ENCODE data around the gene MYEOV. TPM values are rescaled to one million over a fixed set of nuclear protein-coding genes. Genes with fewer than 3 reads are reported as not detected.

Gene MYEOV
- total RNA-seq, 1 experiment from 2014 or later = 0.22 TPM

- Histone ChIP-seq H2BK5ac (ENCODE audit: insufficient read length, low read length) (no peak overlapping the region), H2BK120ac (ENCODE audit: low read depth, low read length, poor library complexity, severe bottlenecking) (no peak overlapping the region), H3K9ac (ENCODE audit: extremely low read depth, insufficient read length, low read length) (no peak overlapping the region), H3K4ac (ENCODE audit: low read depth, low read length) (no peak overlapping the region), H3K4me1 (ENCODE audit: insufficient read depth, low read length) (no peaks in the 10 kb centered on the region), H3K79me1 (ENCODE audit: insufficient read depth, low read depth, low read length, poor library complexity, severe bottlenecking) (no peaks in the 10 kb centered on the region), H3K23ac (ENCODE audit: insufficient read length, low read depth, low read length) (no peak overlapping the region), H3K27ac (ENCODE audit: insufficient read length, low read depth, low read length) (no peak overlapping the region), H3K79me2 (ENCODE audit: insufficient read depth, low read length) (no peaks in the 10 kb centered on the region), H2AFZ (ENCODE audit: low read length) (no peak overlapping the region), H3K9me3 (ENCODE audit: control insufficient read depth, low read depth, low read length) (no peaks in the 10 kb centered on the region), H3K14ac (ENCODE audit: insufficient read depth, low read length) (no peak overlapping the region), H3T11ph (ENCODE audit: low read length) (no peak overlapping the region), H3K27me3 (ENCODE audit: insufficient read depth, low read length) (no peaks in the 10 kb centered on the region), H4K5ac (ENCODE audit: insufficient read length, low read depth, low read length) (no peak overlapping the region), H3K18ac (ENCODE audit: insufficient read length, low read depth, low read length) (no peak overlapping the region), H4K8ac (replicated peaks; ENCODE audit: insufficient read length, low read depth, low read length) (no peak overlapping the region), H2BK12ac (ENCODE audit: insufficient read length, low read depth, low read length) (no peak overlapping the region), H3K56ac (ENCODE audit: insufficient read length, low read depth, low read length) (no peak overlapping the region), H2BK20ac (ENCODE audit: low read depth, low read length, poor library complexity, severe bottlenecking) (no peak overlapping the region), H2AK5ac (ENCODE audit: insufficient read length, low read length) (no peak overlapping the region), H3K23me2 (ENCODE audit: insufficient read length, low read depth, low read length, poor library complexity, severe bottlenecking) (no peaks in the 10 kb centered on the region), H4K91ac (ENCODE audit: insufficient read length, low read depth, low read length) (no peak overlapping the region), H2BK15ac (ENCODE audit: low read depth, low read length) (no peak overlapping the region), H3K4me2 (ENCODE audit: insufficient read depth, insufficient read length, low read length) (no peak overlapping the region), H4K20me1 (ENCODE audit: control insufficient read depth, insufficient read depth, insufficient read length) (peaks cover 2% of the 10 kb centered on the region)
- WGBS (ENCODE audit: extremely low coverage, insufficient read length, low lambda C conversion rate) = no CpG with 5 or more reads among the region's 8 CpGs
- H3K27ac Mint-ChIP-seq = no peak overlapping the region
- no peak overlapping the region for H3K4me3 Mint-ChIP-seq
- no peak for DNase-seq
- H3K4me1 Mint-ChIP-seq = peaks cover 5 to 6% of the 10 kb centered on the region in 2 experiments; a peak in 2 of 4 replicates
- no peaks in the 10 kb centered on the region for H3K9me3 Mint-ChIP-seq
- TF ChIP-seq, protein P1, sequence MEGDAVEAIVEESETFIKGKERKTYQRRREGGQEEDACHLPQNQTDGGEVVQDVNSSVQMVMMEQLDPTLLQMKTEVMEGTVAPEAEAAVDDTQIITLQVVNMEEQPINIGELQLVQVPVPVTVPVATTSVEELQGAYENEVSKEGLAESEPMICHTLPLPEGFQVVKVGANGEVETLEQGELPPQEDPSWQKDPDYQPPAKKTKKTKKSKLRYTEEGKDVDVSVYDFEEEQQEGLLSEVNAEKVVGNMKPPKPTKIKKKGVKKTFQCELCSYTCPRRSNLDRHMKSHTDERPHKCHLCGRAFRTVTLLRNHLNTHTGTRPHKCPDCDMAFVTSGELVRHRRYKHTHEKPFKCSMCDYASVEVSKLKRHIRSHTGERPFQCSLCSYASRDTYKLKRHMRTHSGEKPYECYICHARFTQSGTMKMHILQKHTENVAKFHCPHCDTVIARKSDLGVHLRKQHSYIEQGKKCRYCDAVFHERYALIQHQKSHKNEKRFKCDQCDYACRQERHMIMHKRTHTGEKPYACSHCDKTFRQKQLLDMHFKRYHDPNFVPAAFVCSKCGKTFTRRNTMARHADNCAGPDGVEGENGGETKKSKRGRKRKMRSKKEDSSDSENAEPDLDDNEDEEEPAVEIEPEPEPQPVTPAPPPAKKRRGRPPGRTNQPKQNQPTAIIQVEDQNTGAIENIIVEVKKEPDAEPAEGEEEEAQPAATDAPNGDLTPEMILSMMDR (conservative IDR thresholded peaks at IDR 0.05) = no peak
- H3K27me3 Mint-ChIP-seq (ENCODE audit: low read depth) = peaks cover 11% of the 10 kb centered on the region
- H3K36me3 Mint-ChIP-seq (ENCODE audit: insufficient read depth in 1 of 3, low read depth in 3 of 3) = no peaks in the 10 kb centered on the region
Measured at GRCh38 chr11:69302447-69303020, 8.6 kb downstream of the MYEOV start.

All from H9 (cell line).